ENCODE measurements around the gene FPR1. TPM values are rescaled to one million over a fixed set of nuclear protein-coding genes. Genes with fewer than 3 reads are reported as not detected.

Gene FPR1
- total RNA-seq, 3 donors from 2014 or later (not counting 1 experiment from before 2014, with no cell fraction given): 3.4 to 20.2 (median 6.4) TPM

DNA sequence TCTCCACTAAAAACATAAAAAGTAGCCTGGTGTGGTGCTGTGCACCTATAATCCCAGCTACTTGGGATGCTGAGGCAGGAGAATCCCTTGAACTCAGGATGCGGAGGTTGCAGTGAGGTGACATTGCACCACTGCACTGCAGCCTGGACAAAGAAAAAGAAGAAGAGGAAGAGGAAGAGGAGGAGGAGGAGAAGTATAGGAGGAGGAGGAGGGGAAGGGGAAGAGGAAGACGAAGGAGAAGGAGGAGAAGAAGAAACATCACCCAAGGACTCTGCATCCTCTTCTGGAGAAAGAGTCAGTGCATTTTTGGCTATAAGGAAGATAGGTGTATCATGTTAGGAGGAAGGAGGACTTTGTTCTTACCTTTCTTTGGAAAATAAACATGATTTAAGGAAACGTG lies 30.3 kb upstream of the FPR1 start:
- Mint-ChIP-seq H3K27ac (no peak overlapping the region), H3K27me3 (ENCODE audit: low read depth in 2 of 2) (peaks cover 9 to 23% of the 10 kb centered on the region in 2 donors), H3K9me3 (no peaks in the 10 kb centered on the region), H3K4me3 (no peak overlapping the region), H3K36me3 (no peaks in the 10 kb centered on the region), H3K4me1 (peaks cover 5% of the 10 kb centered on the region in 2 donors)
- intact Hi-C loops (cut with micrococcal nuclease): no loop called here
- no peaks in the 10 kb centered on the region for H3K27me3 ChIP-seq (ENCODE audit: control insufficient read depth, insufficient read depth, low read length)
- no peak for ATAC-seq
- no peaks in the 10 kb centered on the region for H3K4me1 ChIP-seq (ENCODE audit: control insufficient read depth, insufficient read depth, low read length)
- H3K4me3 ChIP-seq (ENCODE audit: low read length): no peak overlapping the region
- WGBS (ENCODE audit: insufficient coverage): 59% methylated on average over 3 of the region's 3 CpGs
- H3K36me3 ChIP-seq (ENCODE audit: control insufficient read depth, insufficient read depth, low read length): no peaks in the 10 kb centered on the region
- no peaks in the 10 kb centered on the region for H3K9me3 ChIP-seq (ENCODE audit: control insufficient read depth, insufficient read depth, low read length)
- H3K27ac ChIP-seq (ENCODE audit: low read length): no peak overlapping the region
- TF ChIP-seq, protein P1, sequence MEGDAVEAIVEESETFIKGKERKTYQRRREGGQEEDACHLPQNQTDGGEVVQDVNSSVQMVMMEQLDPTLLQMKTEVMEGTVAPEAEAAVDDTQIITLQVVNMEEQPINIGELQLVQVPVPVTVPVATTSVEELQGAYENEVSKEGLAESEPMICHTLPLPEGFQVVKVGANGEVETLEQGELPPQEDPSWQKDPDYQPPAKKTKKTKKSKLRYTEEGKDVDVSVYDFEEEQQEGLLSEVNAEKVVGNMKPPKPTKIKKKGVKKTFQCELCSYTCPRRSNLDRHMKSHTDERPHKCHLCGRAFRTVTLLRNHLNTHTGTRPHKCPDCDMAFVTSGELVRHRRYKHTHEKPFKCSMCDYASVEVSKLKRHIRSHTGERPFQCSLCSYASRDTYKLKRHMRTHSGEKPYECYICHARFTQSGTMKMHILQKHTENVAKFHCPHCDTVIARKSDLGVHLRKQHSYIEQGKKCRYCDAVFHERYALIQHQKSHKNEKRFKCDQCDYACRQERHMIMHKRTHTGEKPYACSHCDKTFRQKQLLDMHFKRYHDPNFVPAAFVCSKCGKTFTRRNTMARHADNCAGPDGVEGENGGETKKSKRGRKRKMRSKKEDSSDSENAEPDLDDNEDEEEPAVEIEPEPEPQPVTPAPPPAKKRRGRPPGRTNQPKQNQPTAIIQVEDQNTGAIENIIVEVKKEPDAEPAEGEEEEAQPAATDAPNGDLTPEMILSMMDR (IDR thresholded peaks at IDR 0.05): no peak
- DNase-seq: no peak

DNA sequence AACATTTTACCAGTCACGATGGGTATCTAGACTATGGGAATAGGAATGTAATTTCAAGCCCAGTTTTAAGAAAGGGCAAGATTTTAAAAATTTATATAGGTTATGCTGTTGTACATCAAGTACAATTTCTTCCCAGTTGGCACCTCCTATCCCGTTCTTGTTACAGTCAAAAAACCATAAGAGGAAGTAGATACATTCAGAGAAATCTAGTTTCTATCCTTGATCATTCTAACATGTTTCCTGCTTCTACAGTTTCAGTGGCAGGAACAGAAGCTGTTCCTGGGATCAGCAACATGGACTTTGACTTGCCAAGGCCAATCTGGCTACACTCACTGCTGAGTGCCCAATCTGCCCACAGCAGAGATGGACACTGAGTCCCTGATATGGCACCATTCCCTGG lies 28.6 kb upstream of the FPR1 start:
- intact Hi-C loops (cut with micrococcal nuclease): no loop called here
- H3K36me3 Mint-ChIP-seq: no peaks in the 10 kb centered on the region
- DNase-seq (no peak), ATAC-seq (no peak)
- WGBS (ENCODE audit: insufficient coverage): 53% methylated on average over 2 of the region's 2 CpGs
- H3K4me3 ChIP-seq (ENCODE audit: low read length): no peak overlapping the region
- TF ChIP-seq, protein P1 (IDR thresholded peaks at IDR 0.05): no peak
- peaks cover 2 to 3% of the 10 kb centered on the region in 2 donors for H3K9me3 Mint-ChIP-seq
- H3K4me1 Mint-ChIP-seq: peaks cover 5% of the 10 kb centered on the region in 2 donors
- no peaks in the 10 kb centered on the region for H3K9me3 ChIP-seq (ENCODE audit: control insufficient read depth, insufficient read depth, low read length)
- H3K4me3 Mint-ChIP-seq: no peak overlapping the region
- H3K36me3 ChIP-seq (ENCODE audit: control insufficient read depth, insufficient read depth, low read length): no peaks in the 10 kb centered on the region
- H3K27me3 Mint-ChIP-seq (ENCODE audit: low read depth in 2 of 2): peaks cover 19 to 39% of the 10 kb centered on the region in 2 donors
- H3K4me1 ChIP-seq (ENCODE audit: control insufficient read depth, insufficient read depth, low read length): no peaks in the 10 kb centered on the region
- H3K27ac ChIP-seq (ENCODE audit: low read length): no peak overlapping the region
- no peak overlapping the region for H3K27ac Mint-ChIP-seq
- H3K27me3 ChIP-seq (ENCODE audit: control insufficient read depth, insufficient read depth, low read length): no peaks in the 10 kb centered on the region

- Mint-ChIP-seq H3K36me3 (no peaks in the 10 kb centered on the region), H3K4me1 (peaks cover 5% of the 10 kb centered on the region in 2 donors), H3K4me3 (no peak overlapping the region), H3K27me3 (ENCODE audit: low read depth in 2 of 2) (peaks cover 24 to 44% of the 10 kb centered on the region in 2 donors), H3K9me3 (peaks cover 2 to 3% of the 10 kb centered on the region in 2 donors), H3K27ac (no peak overlapping the region)
- TF ChIP-seq, protein P1 (IDR thresholded peaks at IDR 0.05): no peak
- Histone ChIP-seq H3K9me3 (ENCODE audit: control insufficient read depth, insufficient read depth, low read length) (no peaks in the 10 kb centered on the region), H3K4me3 (ENCODE audit: low read length) (no peak overlapping the region), H3K27me3 (ENCODE audit: control insufficient read depth, insufficient read depth, low read length) (no peaks in the 10 kb centered on the region), H3K27ac (ENCODE audit: low read length) (no peak overlapping the region), H3K4me1 (ENCODE audit: control insufficient read depth, insufficient read depth, low read length) (no peaks in the 10 kb centered on the region), H3K36me3 (ENCODE audit: control insufficient read depth, insufficient read depth, low read length) (no peaks in the 10 kb centered on the region)
- DNase-seq (no peak), ATAC-seq (no peak)
- 53% methylated on average over 2 of the region's 2 CpGs for WGBS (ENCODE audit: insufficient coverage)
- intact Hi-C loops (cut with micrococcal nuclease): loop anchor here (5.0 kb wide), 1 partner anchor 458 kb away; no protein-coding TSS in a partner anchor
These were observed 28.0 kb upstream of the FPR1 start for GRCh38 chr19:51779703-51780102.

- no peak for ATAC-seq
- H3K4me1 ChIP-seq (ENCODE audit: control insufficient read depth, insufficient read depth, low read length): no peaks in the 10 kb centered on the region
These were observed 27.5 kb upstream of the FPR1 start for GRCh38 chr19:51779181-51779580.

More at GRCh38 chr19:51779181-51779580, 27.5 kb upstream of the FPR1 start:
- no peaks in the 10 kb centered on the region for H3K36me3 Mint-ChIP-seq
- peaks cover 2 to 3% of the 10 kb centered on the region in 2 donors for H3K9me3 Mint-ChIP-seq
- intact Hi-C loops (cut with micrococcal nuclease): loop anchor here (5.0 kb wide), 1 partner anchor 458 kb away; no protein-coding TSS in a partner anchor
- no peak overlapping the region for H3K27ac Mint-ChIP-seq
- Histone ChIP-seq H3K27ac (ENCODE audit: low read length) (no peak overlapping the region), H3K36me3 (ENCODE audit: control insufficient read depth, insufficient read depth, low read length) (no peaks in the 10 kb centered on the region), H3K27me3 (ENCODE audit: control insufficient read depth, insufficient read depth, low read length) (no peaks in the 10 kb centered on the region), H3K4me3 (ENCODE audit: low read length) (no peak overlapping the region), H3K9me3 (ENCODE audit: control insufficient read depth, insufficient read depth, low read length) (no peaks in the 10 kb centered on the region)
- TF ChIP-seq, protein P1 (IDR thresholded peaks at IDR 0.05): no peak
- peaks cover 5% of the 10 kb centered on the region in 2 donors for H3K4me1 Mint-ChIP-seq
- peaks cover 25 to 44% of the 10 kb centered on the region in 2 donors for H3K27me3 Mint-ChIP-seq (ENCODE audit: low read depth in 2 of 2)
- WGBS (ENCODE audit: insufficient coverage): 80% methylated on average over 1 of the region's 1 CpG
- DNase-seq: no peak
- no peak overlapping the region for H3K4me3 Mint-ChIP-seq

Measured in natural killer cell (primary cell).